ENCODE data around the gene PTGDR. TPM values are rescaled to one million over a fixed set of nuclear protein-coding genes. Genes with fewer than 3 reads are reported as not detected.

Gene PTGDR
- total RNA-seq, 4 donors from 2014 or later, result 0.23 to 2.0 (median 1.1) TPM

- Histone ChIP-seq H3K4me3 (peak within 1 kb of the TSS; percentile 53), H3K27me3 (peaks cover 22% of the 10 kb centered on the region), H3K36me3 (no peaks in the 10 kb centered on the region), H3K9me3 (no peaks in the 10 kb centered on the region), H3K27ac (peak within 1 kb of the TSS; percentile 42), H3K4me1 (peaks cover 29% of the 10 kb centered on the region)
- under 1% methylated on average over 43 of the region's 73 CpGs for WGBS
- no peak for TF ChIP-seq EP300 (IDR thresholded peaks at IDR 0.05)
- TF ChIP-seq CTCF (IDR thresholded peaks at IDR 0.05), result no peak
- peak in 1 of 3 donors; percentile 68 for TF ChIP-seq POLR2AphosphoS5 (IDR thresholded peaks at IDR 0.05)
- TF ChIP-seq POLR2A (IDR thresholded peaks at IDR 0.05), result peak in 1 of 2 donors; percentile 58
- peak; percentile 92 for DNase-seq (ENCODE audit: low spot score in 2 of 2)
These were observed 46.6 kb downstream of the PTGDR start, which contains the start of gene PTGER2 for GRCh38 chr14:52313903-52314594. Gene PTGER2 (plus strand): TSS chr14:52314312. CDS start chr14:52314549, 237 bp downstream.

GRCh38 chr14:52314595-52315354 is 47.3 kb downstream of the PTGDR start:
- Histone ChIP-seq H3K4me1 (peaks cover 29% of the 10 kb centered on the region), H3K36me3 (no peaks in the 10 kb centered on the region), H3K27ac (peak overlapping the region; percentile 42), H3K9me3 (no peaks in the 10 kb centered on the region), H3K27me3 (peaks cover 22% of the 10 kb centered on the region), H3K4me3 (peak overlapping the region; percentile 53)
- peak; percentile 70 to 83 for DNase-seq (ENCODE audit: low spot score in 2 of 2)
- no peak for TF ChIP-seq CTCF (IDR thresholded peaks at IDR 0.05)
- TF ChIP-seq EP300 (IDR thresholded peaks at IDR 0.05), result no peak
- no peak for TF ChIP-seq POLR2A (IDR thresholded peaks at IDR 0.05)
- TF ChIP-seq POLR2AphosphoS5 (IDR thresholded peaks at IDR 0.05), result no peak
- 5% methylated on average over 38 of the region's 63 CpGs for WGBS

- no peak for DNase-seq (ENCODE audit: low spot score in 2 of 2)
- 21% methylated on average over 11 of the region's 11 CpGs for WGBS
- Histone ChIP-seq H3K9me3 (no peaks in the 10 kb centered on the region), H3K4me1 (peaks cover 29% of the 10 kb centered on the region), H3K36me3 (no peaks in the 10 kb centered on the region), H3K27me3 (peaks cover 22% of the 10 kb centered on the region), H3K27ac (peak overlapping the region; percentile 42), H3K4me3 (peak overlapping the region; percentile 53)
- no peak for TF ChIP-seq CTCF (IDR thresholded peaks at IDR 0.05)
- TF ChIP-seq POLR2A (IDR thresholded peaks at IDR 0.05), result no peak
- TF ChIP-seq EP300 (IDR thresholded peaks at IDR 0.05), result no peak
- TF ChIP-seq POLR2AphosphoS5 (IDR thresholded peaks at IDR 0.05), result no peak
These were observed 47.8 kb downstream of the PTGDR start for GRCh38 chr14:52315355-52315718.

DNA sequence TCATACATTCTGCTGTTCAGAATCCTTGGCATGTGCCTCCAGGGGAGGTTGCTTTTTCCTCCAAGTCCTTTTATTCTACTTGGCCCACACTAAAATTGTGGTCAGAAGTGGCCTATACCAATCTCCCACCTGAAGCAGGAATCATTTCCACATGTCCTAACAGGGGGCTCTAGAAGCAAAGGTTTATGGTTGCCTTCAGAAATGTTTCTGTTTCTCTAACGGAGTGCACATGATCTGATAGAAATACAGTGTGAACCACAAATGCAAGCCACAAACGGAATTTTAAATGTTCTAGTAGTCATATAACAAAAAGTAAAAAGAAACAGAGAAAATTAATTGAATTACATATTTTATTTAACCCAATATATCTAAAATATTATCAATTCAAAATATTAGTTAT is 50.6 kb downstream of the PTGDR start:
- Histone ChIP-seq H3K4me1 (peaks cover 20% of the 10 kb centered on the region), H3K27ac (no peak overlapping the region)
- DNase-seq (ENCODE audit: low spot score in 2 of 2), result no peak

More for the DNA sequence above, 50.6 kb downstream of the PTGDR start:
- Histone ChIP-seq H3K4me3 (no peak overlapping the region), H3K36me3 (no peaks in the 10 kb centered on the region), H3K9me3 (peaks cover 5% of the 10 kb centered on the region), H3K27me3 (peaks cover 22% of the 10 kb centered on the region)
- TF ChIP-seq POLR2A (IDR thresholded peaks at IDR 0.05) (no peak), EP300 (IDR thresholded peaks at IDR 0.05) (no peak), POLR2AphosphoS5 (IDR thresholded peaks at IDR 0.05) (no peak), CTCF (IDR thresholded peaks at IDR 0.05) (no peak)
- 67% methylated on average over 2 of the region's 2 CpGs for WGBS
